ENCODE data around the gene NLRP9.

NLRP9 gene

DNA sequence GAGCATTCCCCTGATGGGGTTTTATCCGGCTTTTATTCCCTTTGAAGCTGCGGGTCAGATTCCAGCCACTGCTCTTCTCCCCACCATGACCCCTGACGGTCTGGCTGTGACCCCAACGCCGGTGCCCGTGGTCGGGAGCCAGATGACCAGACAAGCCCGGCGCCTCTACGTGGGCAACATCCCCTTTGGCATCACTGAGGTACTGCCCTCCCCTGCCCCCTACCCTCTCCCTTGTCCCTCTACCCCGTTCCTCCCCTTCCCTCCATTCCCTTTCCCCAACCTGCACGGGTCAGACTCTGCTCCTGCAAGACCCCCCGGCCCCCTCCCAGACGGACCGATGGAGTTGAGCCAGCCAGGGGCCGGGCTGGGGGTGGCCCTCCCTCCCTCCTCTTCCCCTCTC is 77.2 kb downstream of the NLRP9 start:
- TF ChIP-seq, protein P1, sequence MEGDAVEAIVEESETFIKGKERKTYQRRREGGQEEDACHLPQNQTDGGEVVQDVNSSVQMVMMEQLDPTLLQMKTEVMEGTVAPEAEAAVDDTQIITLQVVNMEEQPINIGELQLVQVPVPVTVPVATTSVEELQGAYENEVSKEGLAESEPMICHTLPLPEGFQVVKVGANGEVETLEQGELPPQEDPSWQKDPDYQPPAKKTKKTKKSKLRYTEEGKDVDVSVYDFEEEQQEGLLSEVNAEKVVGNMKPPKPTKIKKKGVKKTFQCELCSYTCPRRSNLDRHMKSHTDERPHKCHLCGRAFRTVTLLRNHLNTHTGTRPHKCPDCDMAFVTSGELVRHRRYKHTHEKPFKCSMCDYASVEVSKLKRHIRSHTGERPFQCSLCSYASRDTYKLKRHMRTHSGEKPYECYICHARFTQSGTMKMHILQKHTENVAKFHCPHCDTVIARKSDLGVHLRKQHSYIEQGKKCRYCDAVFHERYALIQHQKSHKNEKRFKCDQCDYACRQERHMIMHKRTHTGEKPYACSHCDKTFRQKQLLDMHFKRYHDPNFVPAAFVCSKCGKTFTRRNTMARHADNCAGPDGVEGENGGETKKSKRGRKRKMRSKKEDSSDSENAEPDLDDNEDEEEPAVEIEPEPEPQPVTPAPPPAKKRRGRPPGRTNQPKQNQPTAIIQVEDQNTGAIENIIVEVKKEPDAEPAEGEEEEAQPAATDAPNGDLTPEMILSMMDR (IDR thresholded peaks at IDR 0.05; ENCODE audit: extremely low read depth, missing control alignments) = no peak
- DNase-seq (ENCODE audit: low spot score) = no peak

DNA sequence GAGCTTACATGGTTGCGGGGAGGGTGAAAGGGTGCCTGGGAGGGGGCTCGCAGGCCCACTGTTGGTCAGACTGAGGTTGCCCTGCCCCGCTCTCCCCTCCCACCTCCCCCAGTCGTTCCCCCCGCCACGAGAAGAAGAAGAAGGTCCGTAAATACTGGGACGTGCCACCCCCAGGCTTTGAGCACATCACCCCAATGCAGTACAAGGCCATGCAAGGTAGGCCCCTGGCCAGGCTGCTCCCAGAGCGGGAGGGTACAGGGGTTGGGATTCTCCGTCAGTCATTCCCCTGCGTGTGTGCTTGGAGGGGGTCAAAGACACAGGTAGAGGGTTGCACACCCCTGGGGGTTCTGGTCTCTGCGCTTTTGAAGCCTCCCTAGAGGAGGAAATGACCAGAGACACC is 77.8 kb downstream of the NLRP9 start:
- no peak for DNase-seq (ENCODE audit: low spot score)
- TF ChIP-seq, protein P1 (IDR thresholded peaks at IDR 0.05; ENCODE audit: extremely low read depth, missing control alignments) = no peak

DNA sequence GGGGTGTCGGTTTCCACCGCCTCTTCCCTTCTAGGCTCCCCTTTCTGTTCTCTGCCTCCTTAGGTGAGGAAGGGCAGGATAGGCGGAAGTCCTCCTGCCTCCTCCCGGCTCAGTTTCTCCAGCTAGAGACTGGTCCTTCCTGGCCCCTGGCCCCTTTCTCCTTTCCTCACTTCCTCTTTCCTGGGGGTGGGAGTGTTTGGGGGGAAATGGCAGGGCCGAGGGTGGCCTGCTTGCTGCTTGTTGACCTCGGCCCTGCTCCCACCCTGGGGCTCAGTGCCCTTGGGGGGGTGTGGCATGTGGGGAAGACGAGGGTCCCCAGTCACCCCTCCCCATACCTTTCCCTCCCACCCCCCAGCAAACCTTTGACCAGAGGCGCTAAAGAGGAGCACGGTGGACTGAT is 78.4 kb downstream of the NLRP9 start:
- TF ChIP-seq, protein P1 (IDR thresholded peaks at IDR 0.05; ENCODE audit: extremely low read depth, missing control alignments) = no peak
- DNase-seq (ENCODE audit: low spot score) = no peak

DNA sequence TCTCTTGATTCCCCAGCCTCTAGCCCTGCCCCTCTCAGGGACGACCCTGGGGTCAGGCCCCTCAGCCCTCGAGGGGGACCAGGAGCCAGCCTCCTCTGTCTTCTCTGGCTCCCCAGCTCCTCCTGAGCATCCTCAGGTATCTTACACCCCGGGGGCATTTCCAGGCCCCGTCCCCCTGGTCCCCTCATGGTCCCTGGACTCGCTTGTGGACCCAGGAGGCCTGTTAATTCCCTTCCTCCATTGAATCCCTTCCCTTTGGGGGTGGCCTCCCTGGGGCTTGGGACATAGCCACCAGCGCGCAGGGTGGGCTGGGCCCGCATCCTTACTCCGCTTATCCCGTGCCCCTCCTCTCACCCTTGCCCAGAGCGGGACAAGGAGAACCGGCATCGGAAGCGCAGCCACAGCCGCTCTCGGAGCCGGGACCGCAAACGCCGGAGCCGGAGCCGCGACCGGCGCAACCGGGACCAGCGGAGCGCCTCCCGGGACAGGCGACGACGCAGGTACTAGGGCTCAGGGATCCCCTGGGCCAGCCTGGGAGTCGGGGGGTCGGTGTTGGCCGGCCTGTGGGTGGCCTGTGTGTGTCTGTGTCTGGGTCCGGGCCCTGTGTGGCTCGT is 79.2 kb downstream of the NLRP9 start:
- no peak for DNase-seq (ENCODE audit: low spot score)
- TF ChIP-seq, protein P1 (IDR thresholded peaks at IDR 0.05; ENCODE audit: extremely low read depth, missing control alignments) = no peak

All from GM20000 (cell line).